Dermis microvascular lymphatic vessel endothelial cell (primary cell): ENCODE results near the gene NDUFA7. TPM values are rescaled to one million over a fixed set of nuclear protein-coding genes. Genes with fewer than 3 reads are reported as not detected.
"Not testable (repeated sequence)": the region's sequence is repeated elsewhere in the genome, so short reads cannot be mapped to it uniquely, and the experiment has no call there.

ENCODE experiments used
- DNase-seq, 2 donors: peaks; one replicate each; pipeline versions ENCODE4 v3.0.0 to v3.0.0-alpha.2; 2010; ENCODE audit warnings: low read depth in 2 of 2
- total RNA-seq: library from RNA; depleted of rRNA; stranded (reverse); fragments of >200 nt; gene quantifications from 2 replicates; pipeline ENCODE4 v1.2.1, GENCODE V29; 2014

Gene NDUFA7
- total RNA-seq, 1 donor from 2014 or later: 39.7 TPM

DNA sequence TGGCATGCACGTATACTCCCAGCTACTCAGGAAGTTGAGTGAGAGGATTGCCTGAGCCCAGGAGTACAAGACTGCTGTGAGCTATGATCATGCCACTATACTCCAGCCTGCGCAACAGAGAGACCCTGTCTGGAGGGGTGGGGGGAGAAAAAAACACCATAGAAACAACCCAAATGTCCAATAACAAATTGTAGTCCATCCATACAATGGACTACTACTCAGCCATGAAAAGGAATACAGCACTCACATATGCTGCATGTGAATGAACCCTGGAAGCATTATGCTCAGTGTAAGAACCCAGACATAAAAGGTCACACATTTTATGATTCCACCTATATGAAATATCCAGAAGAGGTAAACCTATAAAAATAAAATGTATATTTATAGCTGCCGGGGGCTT is 55.3 kb downstream of the NDUFA7 start:
- no peak for DNase-seq

DNA sequence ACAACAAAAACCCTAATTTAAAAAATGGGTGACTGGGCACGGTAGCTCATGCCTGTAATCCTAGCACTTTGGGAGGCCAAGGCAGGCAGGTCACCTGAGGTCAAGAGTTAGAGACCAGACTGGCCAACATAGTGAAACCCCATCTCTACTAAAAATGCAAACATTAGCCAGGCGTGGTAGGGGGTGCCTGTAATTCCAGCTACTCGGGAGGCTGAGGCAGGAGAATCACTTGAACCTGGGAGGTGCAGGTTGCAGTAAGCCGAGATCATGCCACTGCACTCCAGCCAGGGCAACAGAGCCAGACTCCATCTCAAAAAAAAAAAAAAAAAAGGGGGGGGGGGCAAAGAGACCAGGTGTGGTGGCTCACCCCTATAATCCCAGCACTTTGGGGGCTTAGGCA is 56.9 kb downstream of the NDUFA7 start:
- DNase-seq: not testable (repeated sequence)

DNA sequence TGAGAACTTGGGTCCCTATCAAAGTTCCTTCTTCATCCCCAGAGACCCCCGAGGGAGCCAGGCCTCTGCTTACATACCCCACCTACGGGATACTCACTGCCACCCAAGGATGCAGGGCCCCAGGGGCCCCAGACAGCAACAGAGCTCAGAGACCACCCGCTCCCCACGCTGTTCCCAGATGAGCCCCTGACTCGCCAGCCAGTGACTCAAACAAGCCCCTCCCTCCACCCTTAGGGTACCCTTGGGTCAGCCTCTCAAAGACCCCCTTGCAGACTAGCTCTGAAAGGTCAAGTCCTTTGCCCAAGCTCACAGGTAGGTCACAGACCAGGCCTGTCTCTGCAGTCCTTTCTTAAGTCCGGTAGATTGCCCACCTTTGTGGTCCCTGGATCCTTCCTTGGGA is 58.7 kb downstream of the NDUFA7 start:
- no peak for DNase-seq

DNA sequence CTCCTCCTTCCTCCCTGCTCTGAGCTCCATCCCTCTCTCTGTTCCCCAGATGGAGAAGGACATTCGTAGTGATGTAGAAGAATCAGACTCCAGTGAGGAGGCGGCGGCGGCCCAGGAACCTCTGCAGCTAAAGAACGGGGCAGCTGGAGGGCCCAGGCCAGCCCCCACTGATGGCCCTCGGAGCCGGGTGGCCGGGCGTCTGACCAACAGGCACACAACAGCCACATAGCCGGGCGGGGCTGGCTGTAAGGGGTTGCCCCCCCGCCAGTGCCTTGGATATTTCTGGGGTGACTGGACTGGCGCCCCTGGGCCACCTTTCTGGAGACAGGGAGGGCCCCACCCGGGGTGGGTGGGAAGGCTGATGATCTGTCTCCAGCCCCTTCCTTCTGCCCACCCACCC is 59.3 kb downstream of the NDUFA7 start:
- DNase-seq: no peak

DNA sequence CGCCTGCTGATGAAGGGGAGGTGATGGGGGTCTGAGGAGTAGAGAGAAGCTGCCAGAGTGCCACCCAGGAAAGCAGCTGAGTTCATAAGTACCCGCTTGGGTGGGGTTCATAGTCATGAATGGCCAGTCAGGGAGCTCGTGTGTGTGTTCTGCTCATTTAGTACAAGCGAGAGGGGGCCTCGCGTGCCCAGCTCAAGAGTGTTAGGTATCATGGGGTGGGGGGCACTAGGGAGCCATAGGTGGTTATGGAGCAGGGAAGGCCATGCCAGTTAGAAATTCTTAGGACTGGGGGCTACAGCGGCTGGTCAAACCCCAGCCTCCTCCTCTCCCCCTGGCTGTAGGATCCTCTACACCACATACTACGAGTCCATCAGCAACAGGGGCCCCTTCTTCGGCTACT is 59.8 kb downstream of the NDUFA7 start:
- no peak for DNase-seq

Other genes with a start within 250 kb of the NDUFA7 start
- not detected in 2 replicates for gene FBN3, start 171.8 kb downstream of the NDUFA7 start, total RNA-seq
- gene CERS4, start 112.0 kb downstream of the NDUFA7 start, total RNA-seq: 7.7 and 22.9 TPM in 2 replicates
- gene CD320, start 13.0 kb downstream of the NDUFA7 start, total RNA-seq: 25.7 and 28.6 TPM in 2 replicates
- 202 and 270 TPM in 2 replicates for gene RPS28, start 121 bp upstream of the NDUFA7 start, total RNA-seq
- gene KANK3, start 21.9 kb upstream of the NDUFA7 start, total RNA-seq: 52.8 and 129 TPM in 2 replicates
- 1.0 and 10.7 TPM in 2 replicates for gene ANGPTL4, start 42.8 kb upstream of the NDUFA7 start, total RNA-seq
- gene RAB11B, start 69.0 kb upstream of the NDUFA7 start, total RNA-seq: 48.1 and 105 TPM in 2 replicates
- gene MARCHF2, start 91.9 kb upstream of the NDUFA7 start, total RNA-seq: 122 and 194 TPM in 2 replicates
- 68.3 and 70.3 TPM in 2 replicates for gene HNRNPM, start 123.6 kb upstream of the NDUFA7 start, total RNA-seq
- gene PRAM1, start 181.3 kb upstream of the NDUFA7 start, total RNA-seq: not detected in 2 replicates
- gene ZNF414, start 192.8 kb upstream of the NDUFA7 start, total RNA-seq: 3.3 and 5.8 TPM in 2 replicates